H1 (cell line): ENCODE measurements around the gene ZNF30. TPM values are rescaled to one million over a fixed set of nuclear protein-coding genes. Genes with fewer than 3 reads are reported as not detected.

Experiments used
- CTCF ChIA-PET: fragments of 300-600 bp; sonication (Branson Sonifier 250); formaldehyde crosslinking; loops from one replicate; lab custom pipeline; 2021; ENCODE audit not compliant: partially characterized antibody; lab: Charles Lee
- POLR2A ChIA-PET: fragments of 300-600 bp; sonication (Branson Sonifier 250); formaldehyde crosslinking; loops from one replicate; lab custom pipeline; 2021; ENCODE audit warnings: inconsistent platforms; ENCODE audit not compliant: partially characterized antibody; lab: Charles Lee
- DNase-seq, 2 experiments: peaks; one replicate each; pipeline versions ENCODE4 v3.0.0 to v3.0.0-alpha.2; 2010 to 2022; ENCODE audit warnings: low spot score in 2 of 2, low read depth in 1 of 2, mixed read lengths in 1 of 2
- FAIRE-seq: peaks from 2 replicates; lab custom pipeline; 2011; peaks lifted over from hg19 to GRCh38; lab: Jason Lieb, UNC
- H2AFZ ChIP-seq: 2 replicates; pipeline ENCODE4 v1.8.1; 2012; ENCODE audit warnings: low read length, inconsistent platforms
- H2AK5ac ChIP-seq: 2 replicates; pipeline ENCODE4 v1.6.1; 2013; ENCODE audit warnings: low read depth, low read length
- H2BK120ac ChIP-seq: replicated peaks from 2 replicates; pipeline ENCODE3; 2013; ENCODE audit warnings: low read depth, low read length, inconsistent platforms
- H2BK12ac ChIP-seq: 2 replicates; pipeline ENCODE4 v1.6.1; 2013; ENCODE audit warnings: low read depth, low read length
- H2BK15ac ChIP-seq: 2 replicates; pipeline ENCODE4 v1.6.1; 2013; ENCODE audit warnings: low read length
- H2BK20ac ChIP-seq: 2 replicates; pipeline ENCODE4 v1.6.1; 2013; ENCODE audit warnings: low read length
- H2BK5ac ChIP-seq: 2 replicates; pipeline ENCODE4 v1.6.1; 2013; ENCODE audit warnings: low read depth, low read length
- H3K14ac ChIP-seq: 2 replicates; pipeline ENCODE4 v1.6.1; 2013; ENCODE audit warnings: inconsistent platforms; ENCODE audit not compliant: insufficient read length
- H3K18ac ChIP-seq: 2 replicates; pipeline ENCODE4 v1.6.1; 2013; ENCODE audit warnings: low read length; ENCODE audit errors: extremely low read depth
- H3K23ac ChIP-seq: 2 replicates; pipeline ENCODE4 v1.6.1; 2013; ENCODE audit warnings: inconsistent platforms; ENCODE audit not compliant: insufficient read length
- H3K23me2 ChIP-seq: 2 replicates; pipeline ENCODE4 v1.6.1; 2013; ENCODE audit warnings: low read depth, low read length
- H3K27ac ChIP-seq: 2 replicates; pipeline ENCODE4 v1.6.1; 2011; ENCODE audit warnings: low read depth, low read length, inconsistent platforms
- H3K27me3 ChIP-seq, 4 experiments: replicated peaks in 1 of 4; 1 replicate in 1 of 4; 2 replicates in 3 of 4; pipeline versions ENCODE4 v1.6.1 to v1.8.1; 2011 to 2013; ENCODE audit warnings: low read length in 3 of 4, mild to moderate bottlenecking in 3 of 4, inconsistent platforms in 2 of 4, mixed read lengths in 2 of 4, moderate library complexity in 1 of 4; ENCODE audit not compliant: control insufficient read depth in 3 of 4, insufficient read depth in 3 of 4; ENCODE audit errors: extremely low read depth in 1 of 4
- H3K36me3 ChIP-seq, 4 experiments: 2 replicates each; pipeline versions ENCODE4 v1.6.1 to v1.8.1; 2011 to 2013; ENCODE audit warnings: mild to moderate bottlenecking in 4 of 4, low read length in 3 of 4, moderate library complexity in 2 of 4, control low read depth in 1 of 4, inconsistent platforms in 1 of 4; ENCODE audit not compliant: insufficient read depth in 4 of 4, control insufficient read depth in 2 of 4
- H3K4ac ChIP-seq: replicated peaks from 2 replicates; pipeline ENCODE3; 2013; ENCODE audit warnings: low read length, low read depth, mixed read lengths, inconsistent platforms; ENCODE audit not compliant: insufficient read length
- H3K4me1 ChIP-seq, 4 experiments: replicated peaks in 1 of 4; 1 replicate in 1 of 4; 2 replicates in 3 of 4; pipeline versions ENCODE4 v1.6.1 to v1.8.1; 2011 to 2013; ENCODE audit warnings: low read length in 3 of 4, inconsistent platforms in 2 of 4, mixed read lengths in 1 of 4; ENCODE audit not compliant: insufficient read depth in 4 of 4, control insufficient read depth in 3 of 4
- H3K4me2 ChIP-seq, 2 experiments: 2 replicates each; pipeline versions ENCODE4 v1.6.1 to v1.8.1; 2011 to 2013; ENCODE audit warnings: low read depth in 2 of 2, low read length in 2 of 2, control low read depth in 1 of 2, inconsistent platforms in 1 of 2, mild to moderate bottlenecking in 1 of 2; ENCODE audit not compliant: insufficient read depth in 1 of 2
- H3K4me3 ChIP-seq, 4 experiments: fragments of 200-600, 300-600 bp in 1 of 4; sonication (generic), shearing (Covaris generic), sonication (Bioruptor Twin) in 1 of 4; 2 replicates each; pipeline versions ENCODE4 v1.5.1 to v1.8.1; 2011 to 2016; ENCODE audit warnings: low read length in 4 of 4, low read depth in 3 of 4, control low read depth in 2 of 4, inconsistent platforms in 2 of 4, mild to moderate bottlenecking in 2 of 4, mixed read lengths in 1 of 4, moderate library complexity in 1 of 4; ENCODE audit not compliant: insufficient read depth in 2 of 4; ENCODE audit errors: extremely low read depth in 1 of 4
- H3K56ac ChIP-seq: replicated peaks from 2 replicates; pipeline ENCODE3; 2013; ENCODE audit warnings: low read depth, mild to moderate bottlenecking, mixed read lengths, low read length, inconsistent platforms; ENCODE audit not compliant: insufficient read length
- H3K79me1 ChIP-seq: 2 replicates; pipeline ENCODE4 v1.6.1; 2013; ENCODE audit warnings: low read depth, low read length, control low read depth
- H3K79me2 ChIP-seq, 2 experiments: 2 replicates each; pipeline versions ENCODE4 v1.6.1 to v1.8.1; 2012 to 2013; ENCODE audit warnings: low read length in 2 of 2, mild to moderate bottlenecking in 2 of 2, inconsistent platforms in 1 of 2; ENCODE audit not compliant: insufficient read depth in 2 of 2, control insufficient read depth in 1 of 2
- H3K9ac ChIP-seq, 4 experiments: replicated peaks in 1 of 4; 1 replicate in 1 of 4; 2 replicates in 3 of 4; pipeline versions ENCODE4 v1.6.1 to v1.8.1; 2011 to 2013; ENCODE audit warnings: low read depth in 3 of 4, low read length in 3 of 4, control low read depth in 2 of 4, mild to moderate bottlenecking in 2 of 4, moderate library complexity in 2 of 4, inconsistent platforms in 1 of 4; ENCODE audit errors: extremely low read depth in 1 of 4
- H3K9me3 ChIP-seq, 2 experiments: 2 replicates each; pipeline versions ENCODE4 v1.6.1 to v1.8.1; 2012 to 2013; ENCODE audit warnings: mild to moderate bottlenecking in 2 of 2, moderate library complexity in 2 of 2, control low read depth in 1 of 2, inconsistent platforms in 1 of 2, low read depth in 1 of 2, low read length in 1 of 2, mixed read lengths in 1 of 2; ENCODE audit not compliant: insufficient read depth in 2 of 2
- H4K20me1 ChIP-seq, 2 experiments: replicated peaks in 1 of 2; 2 replicates each; pipeline versions ENCODE3 to v1.8.1; 2011 to 2013; ENCODE audit warnings: inconsistent platforms in 2 of 2, low read length in 2 of 2, mild to moderate bottlenecking in 1 of 2; ENCODE audit not compliant: insufficient read depth in 2 of 2, control insufficient read depth in 1 of 2
- H4K5ac ChIP-seq: 2 replicates; pipeline ENCODE4 v1.6.1; 2013; ENCODE audit warnings: low read length, low read depth, mixed read lengths, inconsistent platforms; ENCODE audit not compliant: insufficient read length
- H4K8ac ChIP-seq: 2 replicates; pipeline ENCODE4 v1.8.0; 2013; ENCODE audit warnings: mild to moderate bottlenecking, moderate library complexity, low read length, inconsistent platforms; ENCODE audit not compliant: insufficient read depth; ENCODE audit errors: extremely low read depth
- H4K91ac ChIP-seq: replicated peaks from 2 replicates; pipeline ENCODE3; 2013; ENCODE audit warnings: low read length, mixed read lengths, inconsistent platforms; ENCODE audit not compliant: insufficient read length
- BRCA1 ChIP-seq: IDR thresholded peaks from 2 replicates; pipeline ENCODE4 v1.6.1; 2012; ENCODE audit warnings: low read depth, low read length, improper control_type of control experiment
- CEBPB ChIP-seq: IDR thresholded peaks from 2 replicates; pipeline ENCODE4 v1.6.1; 2012; ENCODE audit warnings: low read depth, low read length
- GTF2F1 ChIP-seq: IDR thresholded peaks from 2 replicates; pipeline ENCODE4 v1.6.1; 2012; ENCODE audit warnings: low read depth, low read length, improper control_type of control experiment, borderline replicate concordance
- HDAC6 ChIP-seq: IDR thresholded peaks from one replicate; pipeline ENCODE4 v1.7.1; 2012; ENCODE audit warnings: low read depth, mild to moderate bottlenecking, inconsistent platforms, low read length, moderate library complexity
- KDM4A ChIP-seq: IDR thresholded peaks from one replicate; pipeline ENCODE4 v1.7.1; 2012; ENCODE audit warnings: low read depth, mild to moderate bottlenecking, moderate library complexity, low read length, inconsistent platforms; ENCODE audit not compliant: severe bottlenecking
- RBBP5 ChIP-seq: IDR thresholded peaks from 2 replicates; pipeline ENCODE4 v1.7.1; 2012; ENCODE audit warnings: low read depth, mild to moderate bottlenecking, inconsistent platforms, low read length, moderate library complexity, borderline replicate concordance
- SIN3A ChIP-seq, 2 experiments: IDR thresholded peaks in 1 of 2; conservative IDR thresholded peaks in 1 of 2; 2 replicates each; pipeline ENCODE4 v1.6.1; 2011 to 2012; ENCODE audit warnings: low read length in 2 of 2, improper control_type of control experiment in 1 of 2, low read depth in 1 of 2, mild to moderate bottlenecking in 1 of 2
- SP1 ChIP-seq: IDR thresholded peaks from 2 replicates; pipeline ENCODE4 v1.6.1; 2011; ENCODE audit warnings: low read depth, low read length
- SUZ12 ChIP-seq: fragments of 200-600 bp; sonication (generic); IDR thresholded peaks from 2 replicates; pipeline ENCODE4 v1.6.1; 2012; ENCODE audit warnings: mild to moderate bottlenecking, inconsistent platforms, low read length, moderate library complexity, mixed read lengths
- TAF7 ChIP-seq: optimal IDR thresholded peaks from 2 replicates; pipeline ENCODE3; 2011; ENCODE audit warnings: low read depth, mild to moderate bottlenecking, inconsistent platforms, low read length, moderate library complexity, borderline replicate concordance
- WGBS, 2 experiments: shearing (Covaris generic) in 1 of 2; methylation state at CpG; one replicate each; pipeline versions ENCODE4 v1.1.6 to v1.1.7; 2013 to 2015; ENCODE audit warnings: low lambda C conversion rate in 2 of 2, mixed read lengths in 2 of 2, inconsistent platforms in 1 of 2, low coverage in 1 of 2, missing lambda C conversion rate in 1 of 2; ENCODE audit not compliant: insufficient replicate concordance in 2 of 2, insufficient coverage in 1 of 2, insufficient read length in 1 of 2; ENCODE audit errors: extremely low coverage in 1 of 2, missing lambda C conversion rate in 1 of 2; 5-methylcytosine and 5-hydroxymethylcytosine counted together
- polyA plus RNA-seq, 7 experiments: library from polyadenylated mRNA; depleted of rRNA in 3 of 7; stranded (reverse) in 5 of 7; unstranded in 2 of 7; fragments of >200 nt in 5 of 7; fragments of 200-250 nt in 2 of 7; gene quantifications; 1 replicate in 5 of 7; 2 replicates in 1 of 7; 4 replicates in 1 of 7; pipeline versions ENCODE4 v1.2.1 to v1.2.3, GENCODE V29; 2011 to 2013; ENCODE audit warnings: missing spikeins in 2 of 7, mixed read lengths in 2 of 7
- total RNA-seq: library from RNA; stranded (reverse); fragmentation: NEBNext Ultra II Directional; extraction: Animal tissue kit (Norgen Biotek cat#: 25700); gene quantifications from 2 replicates; pipeline ENCODE4 v1.2.1, GENCODE V29; 2021

Gene ZNF30
- total and polyA plus RNA-seq, 2 of the 8 experiments (the other 6 are each of a cell fraction or from before 2014, with no cell fraction given), result 2.0 to 4.7 TPM

GRCh38 chr19:34938886-34939285 is 12.2 kb downstream of the ZNF30 start:
- Histone ChIP-seq H2BK15ac (no peak overlapping the region), H3K4ac (no peak overlapping the region), H3K23ac (no peak overlapping the region), H3K36me3 (peaks cover 3 to 27% (median 15%) of the 10 kb centered on the region in 4 experiments), H3K79me1 (no peaks in the 10 kb centered on the region), H3K18ac (no peak overlapping the region), H4K5ac (no peak overlapping the region), H2AK5ac (no peak overlapping the region), H3K4me1 (no peaks in the 10 kb centered on the region), H3K4me3 (no peak overlapping the region), H3K4me2 (no peak overlapping the region), H2BK12ac (no peak overlapping the region), H2BK20ac (no peak overlapping the region), H2BK120ac (no peak overlapping the region), H3K79me2 (no peaks in the 10 kb centered on the region), H3K27me3 (no peaks in the 10 kb centered on the region), H3K23me2 (no peaks in the 10 kb centered on the region), H4K8ac (no peak overlapping the region), H3K27ac (no peak overlapping the region), H2AFZ (no peak overlapping the region), H3K56ac (no peak overlapping the region), H2BK5ac (no peak overlapping the region), H3K9ac (no peak overlapping the region), H3K9me3 (peaks cover 9 to 16% of the 10 kb centered on the region in 2 experiments), H4K91ac (no peak overlapping the region), H3K14ac (no peak overlapping the region), H4K20me1 (no peaks in the 10 kb centered on the region)
- CTCF ChIA-PET, result interaction anchor here (0.6 kb wide), 1 partner anchor 23 kb away, joined by 3 read pairs; no protein-coding TSS in a partner anchor
- POLR2A ChIA-PET, result interaction anchor here (1.0 kb wide), 1 partner anchor 16 kb away, joined by 5 read pairs; no protein-coding TSS in a partner anchor
- TF ChIP-seq GTF2F1 (no peak), BRCA1 (no peak), SIN3A (conservative IDR thresholded peaks at IDR 0.05 in 1 of 2, IDR thresholded peaks at IDR 0.05 in 1 of 2; ENCODE audit: low read depth in 1 of 2, low read length in 2 of 2) (no peak), KDM4A (no peak), SP1 (no peak), SUZ12 (no peak), RBBP5 (no peak), TAF7 (no peak), CEBPB (no peak), HDAC6 (no peak)
- no peak for FAIRE-seq
- DNase-seq, result no peak
- 91% methylated on average over 8 of the region's 10 CpGs; no CpG with 5 or more reads in 1 of the 2 experiments for WGBS, 2 experiments
